Large intestine (tissue), 3 donors: Measurements from ENCODE around the gene TXNDC11. TPM values are rescaled to one million over a fixed set of nuclear protein-coding genes. Genes with fewer than 3 reads are reported as not detected.

ENCODE experiments used
- DNase-seq, 2 donors: peaks; one replicate each; pipeline versions ENCODE4 v3.0.0 to v3.0.0-alpha.2; 2013
- H3K27ac ChIP-seq: one replicate; pipeline ENCODE4 v1.5.1; 2013; ENCODE audit warnings: low read length
- H3K27me3 ChIP-seq: 2 replicates; pipeline ENCODE4 v1.6.1; 2013; ENCODE audit warnings: low read length; ENCODE audit not compliant: control insufficient read depth, insufficient read depth
- H3K36me3 ChIP-seq: 2 replicates; pipeline ENCODE4 v1.6.1; 2013; ENCODE audit warnings: low read length; ENCODE audit not compliant: control insufficient read depth, insufficient read depth
- H3K4me1 ChIP-seq: one replicate; pipeline ENCODE4 v1.6.1; 2013; ENCODE audit warnings: low read length; ENCODE audit not compliant: control insufficient read depth, insufficient read depth
- H3K4me3 ChIP-seq: one replicate; pipeline ENCODE4 v1.5.1; 2013; ENCODE audit warnings: low read length
- H3K9me3 ChIP-seq: one replicate; pipeline ENCODE4 v1.6.1; 2013; ENCODE audit warnings: mild to moderate bottlenecking, low read depth, low read length, moderate library complexity; ENCODE audit not compliant: control insufficient read depth
- WGBS: methylation state at CpG from one replicate; pipeline ENCODE4 v1.1.5; 2013; ENCODE audit warnings: low lambda C conversion rate; ENCODE audit not compliant: insufficient coverage; 5-methylcytosine and 5-hydroxymethylcytosine counted together
- polyA plus RNA-seq: library from polyadenylated mRNA; unstranded; fragments of 120-200 nt; gene quantifications from one replicate; pipeline ENCODE4 v1.2.1, GENCODE V29; 2013

Gene TXNDC11
- polyA plus RNA-seq, 1 donor: 42.5 TPM

GRCh38 chr16:11651796-11652195 is 90.9 kb downstream of the TXNDC11 start:
- WGBS: 100% methylated on average over 2 of the region's 8 CpGs
- no peaks in the 10 kb centered on the region for H3K9me3 ChIP-seq

GRCh38 chr16:11650641-11651591 is 91.7 kb downstream of the TXNDC11 start:
- Histone ChIP-seq H3K9me3 (no peaks in the 10 kb centered on the region), H3K4me3 (no peak overlapping the region), H3K27me3 (no peaks in the 10 kb centered on the region), H3K36me3 (no peaks in the 10 kb centered on the region), H3K4me1 (no peaks in the 10 kb centered on the region), H3K27ac (no peak overlapping the region)
- DNase-seq: no peak
- WGBS: no CpG with 5 or more reads among the region's 18 CpGs

More at GRCh38 chr16:11651796-11652195, 90.9 kb downstream of the TXNDC11 start:
- Histone ChIP-seq H3K27ac (no peak overlapping the region), H3K4me3 (no peak overlapping the region), H3K4me1 (no peaks in the 10 kb centered on the region), H3K36me3 (no peaks in the 10 kb centered on the region), H3K27me3 (no peaks in the 10 kb centered on the region)
- DNase-seq: no peak

- no peak overlapping the region for H3K27ac ChIP-seq
- H3K4me3 ChIP-seq: no peak overlapping the region
- no peaks in the 10 kb centered on the region for H3K9me3 ChIP-seq
- H3K36me3 ChIP-seq: no peaks in the 10 kb centered on the region
- H3K27me3 ChIP-seq: no peaks in the 10 kb centered on the region
- no peaks in the 10 kb centered on the region for H3K4me1 ChIP-seq
- 100% methylated on average over 1 of the region's 7 CpGs for WGBS
- DNase-seq: no peak
These were observed 93.4 kb downstream of the TXNDC11 start for GRCh38 chr16:11649276-11649675.

- no peaks in the 10 kb centered on the region for H3K4me1 ChIP-seq
- no peak overlapping the region for H3K27ac ChIP-seq
- H3K36me3 ChIP-seq: no peaks in the 10 kb centered on the region
- H3K9me3 ChIP-seq: no peaks in the 10 kb centered on the region
- 0% methylated on average over 1 of the region's 4 CpGs for WGBS
- no peak overlapping the region for H3K4me3 ChIP-seq
- no peak for DNase-seq
- H3K27me3 ChIP-seq: no peaks in the 10 kb centered on the region
These were observed 99.9 kb downstream of the TXNDC11 start for GRCh38 chr16:11642765-11643116.

GRCh38 chr16:11640987-11641817 is 101.5 kb downstream of the TXNDC11 start:
- Histone ChIP-seq H3K27me3 (no peaks in the 10 kb centered on the region), H3K4me3 (no peak overlapping the region), H3K27ac (no peak overlapping the region), H3K4me1 (no peaks in the 10 kb centered on the region), H3K9me3 (no peaks in the 10 kb centered on the region), H3K36me3 (no peaks in the 10 kb centered on the region)
- 13% methylated on average over 5 of the region's 20 CpGs for WGBS
- no peak for DNase-seq

- no peaks in the 10 kb centered on the region for H3K36me3 ChIP-seq
- H3K9me3 ChIP-seq: no peaks in the 10 kb centered on the region
- H3K27me3 ChIP-seq: peaks cover 2% of the 10 kb centered on the region
- no CpG with 5 or more reads among the region's 25 CpGs for WGBS
- H3K4me1 ChIP-seq: peaks cover 5% of the 10 kb centered on the region
- DNase-seq: peak in 1 of 2 donors; percentile 62
- H3K4me3 ChIP-seq: no peak overlapping the region
- no peak overlapping the region for H3K27ac ChIP-seq
These were observed 102.4 kb downstream of the TXNDC11 start for GRCh38 chr16:11639925-11640899.

GRCh38 chr16:11639008-11639562 is 103.6 kb downstream of the TXNDC11 start:
- no peaks in the 10 kb centered on the region for H3K9me3 ChIP-seq
- no peak for DNase-seq
- WGBS: 95% methylated on average over 3 of the region's 4 CpGs
- no peaks in the 10 kb centered on the region for H3K36me3 ChIP-seq
- no peak overlapping the region for H3K4me3 ChIP-seq
- H3K27ac ChIP-seq: no peak overlapping the region
- H3K27me3 ChIP-seq: peaks cover 2% of the 10 kb centered on the region
- H3K4me1 ChIP-seq: peaks cover 5% of the 10 kb centered on the region

GRCh38 chr16:11638140-11638539 is 104.5 kb downstream of the TXNDC11 start:
- Histone ChIP-seq H3K9me3 (no peaks in the 10 kb centered on the region), H3K27me3 (peaks cover 2% of the 10 kb centered on the region), H3K36me3 (no peaks in the 10 kb centered on the region), H3K4me3 (no peak overlapping the region), H3K27ac (no peak overlapping the region), H3K4me1 (peaks cover 6% of the 10 kb centered on the region)
- WGBS: no CpG with 5 or more reads among the region's 4 CpGs
- no peak for DNase-seq

GRCh38 chr16:11637320-11637719 is 105.3 kb downstream of the TXNDC11 start:
- no CpG with 5 or more reads among the region's 5 CpGs for WGBS
- Histone ChIP-seq H3K4me3 (no peak overlapping the region), H3K36me3 (no peaks in the 10 kb centered on the region), H3K27ac (no peak overlapping the region), H3K4me1 (peaks cover 13% of the 10 kb centered on the region), H3K27me3 (peaks cover 2% of the 10 kb centered on the region), H3K9me3 (no peaks in the 10 kb centered on the region)
- no peak for DNase-seq
